Caki2 (cell line): ENCODE measurements around the gene CDH11. TPM values are rescaled to one million over a fixed set of nuclear protein-coding genes. Genes with fewer than 3 reads are reported as not detected.

Source experiments
- DNase-seq: peaks from one replicate; pipeline ENCODE4 v3.0.0-alpha.2; 2015; ENCODE audit warnings: low read depth
- in situ Hi-C: cut with HindIII; loops from 2 replicates; pipeline ENCODE4 v1.10.0; 2016; ENCODE audit warnings: low sequenced_read_pairs, low pct_unique_long_range_greater_than_20kb, mixed read lengths
- total RNA-seq: library from RNA; depleted of rRNA; stranded (reverse); fragments of >200 nt; shearing (Covaris generic); gene quantifications from 2 replicates; pipeline ENCODE4 v1.2.3, GENCODE V29; 2014; ENCODE audit warnings: low replicate concordance

CDH11 gene
- total RNA-seq, 1 experiment from 2014 or later = not detected

GRCh38 chr16:65119901-65120401, 1.9 kb downstream of the CDH11 start:
- DNase-seq = no peak
- in situ Hi-C loops = no loop called here

DNA sequence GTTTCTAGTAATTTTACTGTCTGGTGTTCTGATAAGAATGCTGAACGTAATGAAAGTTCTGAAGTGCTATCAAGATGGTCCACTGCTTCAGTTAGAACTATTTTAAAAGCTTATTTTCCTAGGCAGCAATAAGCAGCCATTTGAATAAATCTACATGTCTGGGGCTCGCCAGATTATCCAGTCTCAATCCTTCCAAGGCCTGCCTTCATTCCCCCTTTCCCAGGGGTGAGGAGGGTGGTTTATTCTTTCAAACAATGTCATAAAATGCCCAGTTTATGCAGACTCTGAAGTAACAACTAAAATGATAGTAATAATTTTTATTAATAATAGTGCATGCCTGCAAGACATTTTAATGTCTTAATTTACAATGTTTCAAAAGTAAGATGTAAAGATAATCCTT, 2.4 kb downstream of the CDH11 start:
- no peak for DNase-seq
- in situ Hi-C loops = no loop called here

- in situ Hi-C loops = no loop called here
- DNase-seq = no peak
Measured at GRCh38 chr16:65118871-65119270, 3.0 kb downstream of the CDH11 start.

GRCh38 chr16:65117811-65118448, 3.9 kb downstream of the CDH11 start:
- in situ Hi-C loops = no loop called here

DNA sequence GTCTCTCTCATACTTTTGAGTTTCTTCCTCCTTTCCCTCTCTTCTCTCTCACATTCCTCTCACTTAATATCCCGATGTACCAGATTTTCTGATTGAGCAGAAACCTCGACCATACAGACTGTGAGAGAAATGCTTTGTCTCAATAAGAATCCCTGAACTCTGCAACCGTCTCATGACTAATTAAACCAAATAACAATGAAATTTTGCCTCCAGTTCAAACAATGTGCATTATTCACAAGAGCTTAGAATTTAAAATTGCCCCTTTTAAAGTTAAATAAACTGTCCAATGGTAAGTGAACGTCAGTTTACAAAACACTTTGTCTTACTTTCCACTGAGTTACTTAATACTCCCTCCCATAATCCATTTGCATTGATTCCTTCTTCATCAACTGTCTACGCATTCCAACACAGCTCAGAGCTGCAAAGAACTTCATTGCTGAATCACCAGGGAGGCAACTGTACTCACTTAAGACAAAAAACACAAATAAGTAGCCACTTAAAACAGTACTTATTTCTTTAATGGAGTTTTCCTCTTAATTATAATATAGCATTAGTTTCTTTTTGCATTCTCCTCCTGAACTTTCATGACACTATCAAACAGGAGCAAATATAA, 4.9 kb downstream of the CDH11 start:
- in situ Hi-C loops = no loop called here

More at GRCh38 chr16:65117811-65118448, 3.9 kb downstream of the CDH11 start:
- peak; percentile 57 for DNase-seq

DNA sequence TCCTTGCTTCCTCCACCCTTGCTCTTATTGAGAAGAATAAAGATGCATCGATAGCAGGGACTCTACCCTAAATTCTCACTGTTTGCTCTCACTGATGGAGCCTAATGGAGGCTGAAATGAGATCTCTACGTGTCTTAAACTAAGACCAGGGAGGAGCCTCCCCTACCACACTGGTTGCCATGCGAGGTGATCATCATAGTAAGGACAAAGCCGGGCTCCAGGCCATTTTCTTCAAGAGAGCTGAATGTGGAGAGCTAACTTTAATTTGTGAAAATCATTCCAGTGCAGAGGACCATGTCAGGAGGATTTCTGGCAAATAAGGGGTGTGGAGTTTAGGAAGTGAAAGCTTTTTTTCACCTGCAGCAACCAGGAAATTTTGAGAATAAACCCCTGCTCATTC, 5.6 kb downstream of the CDH11 start:
- no peak for DNase-seq
- in situ Hi-C loops = no loop called here

More for the DNA sequence above, 4.9 kb downstream of the CDH11 start:
- DNase-seq = no peak

- no peak for DNase-seq
- in situ Hi-C loops = no loop called here
Measured at GRCh38 chr16:65114527-65114926, 7.3 kb downstream of the CDH11 start.

DNA sequence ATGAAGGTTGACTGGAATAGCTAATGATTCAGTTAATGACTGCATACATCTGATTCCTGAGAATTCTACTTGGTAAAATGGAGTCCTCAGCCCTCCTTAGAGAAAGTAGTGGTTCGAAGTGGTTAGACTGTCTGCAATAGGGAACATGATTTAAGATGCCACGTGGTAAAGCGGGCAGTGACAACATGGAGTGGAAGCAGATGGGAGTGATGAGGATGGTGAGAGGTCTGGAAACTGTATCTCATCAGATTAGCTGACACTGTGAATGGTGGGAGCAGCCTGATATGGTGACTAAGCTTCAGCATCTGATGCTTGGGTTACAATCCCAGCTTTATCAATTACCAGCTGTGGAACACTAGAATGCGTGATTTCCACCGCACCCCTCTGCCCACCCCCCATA, 8.4 kb downstream of the CDH11 start:
- DNase-seq = no peak
- in situ Hi-C loops = no loop called here

DNA sequence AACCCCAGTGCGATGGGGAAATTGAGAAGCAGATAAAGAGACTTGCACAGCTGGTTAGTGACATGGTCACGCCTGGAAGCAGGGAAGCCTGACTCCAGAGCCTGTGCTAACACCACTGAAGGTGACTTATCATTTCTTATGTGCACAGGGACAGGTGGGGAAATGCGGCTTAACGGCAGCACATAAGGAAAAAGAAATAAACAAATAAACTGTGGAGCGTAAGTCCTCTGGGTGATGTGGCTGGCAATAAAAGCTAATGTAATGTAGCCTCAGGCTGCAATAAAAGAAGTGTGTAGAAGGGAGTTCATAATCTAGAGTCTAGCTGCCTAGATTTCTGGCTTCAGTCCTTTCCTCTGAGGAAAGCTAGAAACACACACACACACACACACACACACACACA, 10.6 kb downstream of the CDH11 start:
- in situ Hi-C loops = no loop called here
- DNase-seq = peak; percentile 13

DNA sequence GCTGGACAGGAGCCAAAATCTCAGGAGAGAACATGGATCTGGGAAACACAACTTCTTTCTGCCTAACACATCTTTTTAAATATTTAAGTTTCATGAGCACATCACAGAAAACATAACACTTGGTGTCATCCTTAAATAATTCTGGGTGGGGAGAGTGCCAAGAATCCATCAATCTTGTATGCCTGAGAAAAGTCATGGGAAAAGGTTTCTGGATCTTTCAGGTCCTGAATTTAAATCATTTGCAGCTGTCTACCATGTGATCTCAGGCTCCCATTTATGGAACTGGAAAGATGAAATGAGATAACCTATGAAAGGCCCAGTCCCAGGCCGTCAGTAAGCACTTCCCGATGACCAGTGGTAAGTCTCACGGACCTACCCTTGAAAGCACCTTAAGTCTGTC, 15.1 kb downstream of the CDH11 start:
- in situ Hi-C loops = no loop called here

DNA sequence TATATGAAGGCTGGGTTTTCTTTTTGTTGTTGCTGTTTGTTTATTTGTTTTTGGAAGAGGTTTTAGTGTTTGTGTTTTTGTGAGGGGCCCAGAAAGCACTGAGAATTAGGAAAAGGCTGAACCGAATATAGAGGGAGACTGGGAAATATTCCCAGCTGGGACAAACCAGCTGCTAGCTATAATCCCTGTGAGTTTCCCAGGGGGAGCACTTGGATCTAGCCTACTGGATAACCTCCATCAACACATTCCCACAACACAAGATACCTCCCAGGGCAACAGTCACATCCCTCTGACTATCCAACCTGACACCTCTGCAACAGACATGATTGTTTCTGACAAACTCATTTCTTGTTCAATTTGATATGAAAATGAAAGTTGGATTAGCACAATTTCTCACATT, 16.7 kb downstream of the CDH11 start:
- in situ Hi-C loops = no loop called here
- no peak for DNase-seq

More for the DNA sequence above, 15.1 kb downstream of the CDH11 start:
- DNase-seq = no peak

- in situ Hi-C loops = no loop called here
- DNase-seq = no peak
Measured at GRCh38 chr16:65104471-65104870, 17.4 kb downstream of the CDH11 start.

- DNase-seq = no peak
- in situ Hi-C loops = no loop called here
Measured at GRCh38 chr16:65102326-65102725, 19.5 kb downstream of the CDH11 start.

DNA sequence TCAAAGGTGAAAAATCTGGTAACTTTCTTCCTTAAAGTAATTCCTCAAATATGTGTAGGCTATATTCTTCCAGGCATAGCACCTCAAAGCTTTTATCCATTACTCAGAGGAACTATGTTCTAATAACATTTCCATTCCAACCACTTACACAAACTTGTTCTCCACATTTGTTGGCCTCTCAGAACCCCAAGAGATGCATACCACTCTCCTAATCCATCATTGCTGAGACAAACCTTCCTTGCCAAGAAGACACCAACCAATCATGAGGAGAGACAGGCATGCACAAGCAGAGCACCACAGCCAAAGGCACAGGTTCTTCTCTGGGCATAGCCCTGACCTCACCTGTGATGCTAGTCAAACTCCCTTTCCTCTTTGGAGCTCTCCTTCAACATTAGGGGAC, 20.9 kb downstream of the CDH11 start:
- in situ Hi-C loops = no loop called here
- DNase-seq = no peak

- no peak for DNase-seq
- in situ Hi-C loops = no loop called here
Measured at GRCh38 chr16:65099607-65100006, 22.3 kb downstream of the CDH11 start.

DNA sequence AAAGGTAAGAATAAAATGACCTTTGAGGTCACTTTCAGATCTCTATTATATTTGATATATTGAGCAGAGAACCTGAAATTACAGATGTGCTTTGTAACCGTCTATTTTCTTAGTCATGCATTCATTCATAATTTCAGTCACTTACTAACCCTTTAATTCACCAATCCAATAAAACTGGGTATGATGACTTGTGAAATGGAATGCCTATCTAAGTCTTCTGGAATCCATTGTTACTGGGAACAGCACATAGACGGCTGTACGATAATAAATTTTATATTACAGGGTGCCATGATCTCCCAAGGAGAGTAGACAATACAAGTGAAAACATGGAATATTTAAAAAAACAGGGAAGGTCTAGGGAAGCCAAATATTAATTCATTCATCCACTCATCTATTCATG, 22.9 kb downstream of the CDH11 start:
- no peak for DNase-seq
- in situ Hi-C loops = no loop called here

DNA sequence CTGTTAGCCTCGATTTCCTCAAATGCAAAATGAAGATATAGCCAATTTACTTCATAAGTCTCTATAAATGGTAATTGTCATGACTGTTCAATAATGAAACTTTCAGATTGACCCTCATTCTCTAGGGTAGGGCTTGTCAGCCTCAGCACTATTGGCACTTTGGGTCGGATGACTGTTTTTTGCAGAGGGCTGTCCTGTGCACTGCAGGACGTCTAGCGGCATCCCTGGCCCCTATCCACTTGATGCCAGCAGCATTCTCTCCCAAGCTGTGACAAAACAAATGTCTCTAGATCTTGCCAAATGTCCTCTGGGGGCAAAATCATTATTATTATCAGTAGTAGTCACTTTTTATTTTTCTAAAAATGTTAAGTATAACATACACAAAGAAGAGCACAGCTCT, 24.6 kb downstream of the CDH11 start:
- DNase-seq = no peak
- in situ Hi-C loops = no loop called here

- in situ Hi-C loops = no loop called here
- no peak for DNase-seq
Measured at GRCh38 chr16:65095906-65096305, 26.0 kb downstream of the CDH11 start.

DNA sequence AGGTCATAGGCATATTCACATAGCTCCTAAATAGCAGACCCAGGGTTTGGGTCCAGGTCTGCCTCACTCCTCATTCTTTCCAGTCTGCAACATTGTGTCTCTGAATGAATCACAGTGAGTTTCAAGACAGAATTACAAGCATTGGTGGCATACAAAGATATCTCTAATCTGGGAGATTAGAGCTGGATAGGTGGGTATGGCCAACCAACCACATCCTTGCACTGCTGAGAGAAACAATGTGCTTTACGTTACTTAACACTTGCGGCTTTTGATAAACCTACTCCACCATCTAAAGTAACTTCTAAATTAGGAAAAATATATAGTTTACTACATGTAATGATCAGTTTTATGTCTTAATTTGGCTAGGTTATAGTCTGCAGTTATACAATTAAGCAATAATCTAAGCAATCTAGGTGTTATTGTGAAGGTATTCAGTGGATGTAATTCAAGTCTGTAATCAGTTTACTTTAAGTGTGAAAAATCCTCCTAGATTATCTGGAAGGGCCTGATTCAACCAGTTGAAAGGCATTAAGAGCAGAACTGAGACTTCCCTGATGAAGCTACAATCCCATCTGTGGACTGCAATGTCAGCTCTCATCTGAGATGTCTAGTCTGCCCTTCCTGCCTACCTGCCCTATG, 26.7 kb downstream of the CDH11 start:
- in situ Hi-C loops = no loop called here
- DNase-seq = no peak

GRCh38 chr16:65094009-65094408, 27.9 kb downstream of the CDH11 start:
- DNase-seq = no peak
- in situ Hi-C loops = no loop called here
